Activated CD8-positive, alpha-beta memory T cell treated with anti-CD3 and anti-CD28 coated beads for 1 hour (primary cell): ENCODE data around the gene CNNM4.
"Not testable (repeated sequence)": the region's sequence is repeated elsewhere in the genome, so short reads cannot be mapped to it uniquely, and the experiment has no call there.

Experiments used
- DNase-seq, 2 donors: peaks; one replicate each; pipeline ENCODE4 v3.0.0-alpha.2; 2020; ENCODE audit warnings: low read depth in 1 of 2; ENCODE audit errors: extremely low read depth in 1 of 2

Gene CNNM4

DNA sequence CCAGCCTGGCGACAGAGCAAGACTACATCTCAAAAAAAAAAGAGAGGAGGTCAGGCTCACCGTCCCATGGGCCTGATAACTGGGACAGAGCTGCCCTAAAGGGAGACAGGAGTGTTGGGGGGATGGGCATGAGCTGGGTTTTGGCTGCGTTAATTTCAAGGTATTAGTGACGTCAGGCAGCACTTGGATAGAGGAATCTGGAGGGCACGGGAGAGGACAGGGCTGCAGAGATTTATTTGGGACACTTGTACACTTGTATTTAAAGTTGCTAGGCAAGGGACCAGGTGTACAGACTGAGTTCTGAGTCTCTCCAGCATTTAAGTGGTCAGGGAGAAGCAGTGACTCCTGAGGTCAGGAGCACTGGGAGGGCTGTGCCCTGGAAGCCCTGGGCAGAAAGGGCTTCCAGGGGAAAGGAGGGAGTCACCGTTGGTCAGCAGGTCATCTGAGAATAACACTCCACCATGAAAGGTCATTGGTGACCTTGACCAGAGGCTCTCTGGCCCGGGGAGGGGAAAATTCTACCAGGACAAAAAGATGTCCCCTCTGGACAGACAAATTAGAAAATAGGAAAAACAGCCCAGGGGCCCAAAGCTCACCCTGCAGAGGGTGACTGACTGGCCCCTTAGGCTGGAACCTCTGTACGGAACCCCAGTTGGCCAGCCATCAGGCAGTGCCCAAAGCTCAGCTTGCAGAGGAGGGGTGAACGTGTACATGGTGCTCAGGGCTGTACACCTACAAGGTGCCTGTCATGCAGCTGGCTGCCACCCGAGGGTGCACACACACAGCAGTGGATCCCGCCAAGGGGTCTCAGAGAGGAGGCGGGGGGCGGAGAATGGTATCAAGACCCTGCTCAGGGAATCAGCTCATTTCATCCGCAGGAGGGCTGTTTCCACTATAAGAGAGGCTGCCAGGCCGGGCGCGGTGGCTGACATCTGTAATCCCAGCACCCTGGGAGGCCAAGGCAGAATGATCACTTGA is 32.4 kb downstream of the CNNM4 start:
- no peak for DNase-seq

DNA sequence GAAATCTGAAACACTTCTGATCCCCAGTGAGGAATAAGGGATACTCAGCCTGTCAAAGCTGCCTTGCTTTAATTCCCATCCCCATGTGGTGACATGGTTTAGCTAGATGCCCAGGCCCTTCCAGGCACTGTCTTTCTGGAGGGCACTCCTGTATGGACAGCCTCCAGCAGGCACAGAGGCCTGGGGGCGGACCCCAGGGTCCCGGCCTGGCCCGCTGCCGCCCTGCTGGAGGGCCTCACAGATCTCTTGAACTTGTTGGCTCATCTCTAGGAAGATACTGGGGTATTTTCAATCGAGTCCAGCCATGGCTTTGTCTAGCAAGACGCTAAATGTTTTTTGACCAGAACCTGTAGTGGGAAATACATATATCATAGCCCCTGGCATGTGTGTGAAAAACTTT is 34.4 kb downstream of the CNNM4 start:
- DNase-seq, result no peak

GRCh38 chr2:96796497-96796896 is 35.8 kb downstream of the CNNM4 start:
- DNase-seq, result not testable (repeated sequence)

- no peak for DNase-seq
Measured at GRCh38 chr2:96797066-96797625, 36.4 kb downstream of the CNNM4 start.

DNA sequence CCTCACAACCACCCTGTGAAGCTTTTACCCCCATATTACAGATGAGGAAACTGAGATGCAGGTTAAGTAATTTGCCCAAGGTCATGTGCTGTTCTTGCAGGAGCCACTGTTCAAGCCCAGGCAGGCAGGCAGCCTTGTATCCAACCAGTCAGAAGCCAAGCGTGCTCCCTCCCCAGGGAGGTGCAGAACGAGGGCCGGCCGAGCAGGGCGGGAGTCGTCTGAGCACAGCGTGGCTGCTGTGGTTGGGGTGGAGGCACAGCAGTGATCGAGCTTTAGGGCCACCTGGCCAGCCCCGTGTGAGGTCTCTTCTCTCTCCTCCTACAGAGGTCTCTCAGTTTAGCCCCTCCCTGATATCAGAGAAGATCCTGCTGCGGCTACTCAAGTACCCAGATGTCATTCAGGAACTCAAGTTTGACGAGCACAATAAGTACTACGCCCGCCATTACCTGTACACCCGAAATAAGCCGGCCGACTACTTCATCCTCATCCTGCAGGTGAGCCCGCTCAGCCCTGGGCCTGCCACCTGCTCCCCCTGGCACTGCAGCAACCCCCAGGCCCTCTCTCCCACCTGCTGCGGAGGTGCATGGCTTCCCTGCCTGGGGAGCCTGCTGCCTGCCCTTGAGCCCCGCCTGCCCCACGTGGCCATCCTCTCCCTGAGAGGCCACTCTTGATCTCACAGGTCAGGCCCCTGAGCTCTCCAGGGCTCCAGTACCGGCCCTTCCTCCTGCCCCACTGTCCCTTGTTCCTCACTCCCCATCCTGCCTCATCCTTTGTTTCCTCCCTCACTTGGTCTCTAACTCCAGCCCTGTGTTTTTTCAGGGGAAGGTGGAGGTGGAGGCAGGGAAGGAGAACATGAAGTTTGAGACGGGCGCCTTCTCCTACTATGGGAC is 38.3 kb downstream of the CNNM4 start:
- no peak for DNase-seq

- DNase-seq, result no peak
Measured at GRCh38 chr2:96799623-96799935, 38.9 kb downstream of the CNNM4 start.

DNA sequence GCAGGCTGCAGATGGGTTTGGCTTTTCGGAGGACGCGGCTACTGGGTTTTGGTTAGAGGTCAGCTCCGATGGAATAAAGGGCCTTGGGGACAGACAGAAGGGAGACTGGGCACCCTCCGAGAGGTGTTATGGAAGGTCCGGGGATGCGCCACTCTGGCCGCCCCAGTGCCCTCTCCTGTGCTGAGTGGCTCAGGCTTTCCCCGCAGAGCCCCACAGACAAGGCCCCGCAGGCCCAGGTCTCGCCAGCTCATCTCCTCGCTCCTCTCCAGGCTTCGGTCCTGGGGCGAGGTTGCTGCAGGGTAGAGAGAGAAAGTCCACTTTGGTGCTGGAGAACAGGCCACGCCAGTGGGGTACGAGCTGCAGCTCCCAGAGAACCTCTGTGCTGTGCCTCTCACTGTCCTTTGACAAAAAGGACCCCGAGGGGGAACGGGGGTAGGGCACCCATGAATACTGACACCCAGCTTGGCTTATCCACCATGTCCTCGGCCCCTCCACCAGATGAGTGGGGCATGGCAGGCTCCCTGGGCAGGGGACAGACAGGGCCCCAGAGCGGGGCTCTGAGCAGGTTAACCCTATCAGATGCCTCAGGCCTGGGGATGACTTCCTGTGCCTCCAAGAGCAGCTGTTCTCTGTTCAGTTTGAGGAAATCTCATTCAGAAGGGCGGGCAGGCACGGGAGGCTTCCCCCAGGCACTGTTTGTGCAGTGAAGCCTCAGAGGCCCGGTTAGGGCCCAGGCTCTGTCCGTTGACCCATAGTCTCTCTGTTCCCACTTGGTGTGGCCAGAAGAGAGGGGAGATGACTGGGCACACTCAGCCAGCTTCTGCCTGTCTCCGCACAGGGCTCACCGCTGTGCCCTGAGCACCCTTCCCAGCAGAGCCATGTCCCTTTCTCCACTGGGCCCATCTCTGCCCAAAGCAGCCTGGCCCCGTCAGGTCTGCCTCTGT is 39.6 kb downstream of the CNNM4 start:
- no peak for DNase-seq

GRCh38 chr2:96801005-96801785 is 40.5 kb downstream of the CNNM4 start:
- DNase-seq, result peak; percentile 43 to 49

GRCh38 chr2:96801786-96802595 is 41.3 kb downstream of the CNNM4 start:
- no peak for DNase-seq

DNA sequence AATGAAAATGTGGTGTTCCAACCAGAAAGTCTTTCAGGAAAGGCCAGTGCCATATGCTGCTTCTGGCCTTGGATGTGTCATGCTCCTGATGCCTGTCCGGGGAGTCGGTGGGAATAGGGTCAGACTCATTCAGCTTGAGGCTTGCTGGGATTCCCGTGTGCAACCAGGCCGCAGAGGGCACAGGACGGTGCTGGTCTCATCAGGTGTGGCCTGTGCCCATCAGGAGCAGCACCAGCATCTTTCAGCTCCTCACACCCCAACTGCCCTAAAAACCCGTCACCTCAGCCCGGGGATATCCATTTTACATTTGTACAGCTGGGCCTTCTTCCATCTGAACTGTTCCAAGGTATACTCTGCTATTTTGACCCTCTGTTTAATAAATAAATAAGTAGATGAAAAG is 42.0 kb downstream of the CNNM4 start:
- DNase-seq, result no peak

- DNase-seq, result no peak
Measured at GRCh38 chr2:96804986-96805385, 44.3 kb downstream of the CNNM4 start.

- DNase-seq, result not testable (repeated sequence)
Measured at GRCh38 chr2:96805946-96806345, 45.2 kb downstream of the CNNM4 start.

GRCh38 chr2:96806468-96807126 is 45.9 kb downstream of the CNNM4 start:
- peak in 1 of 2 donors; percentile 11 for DNase-seq

- DNase-seq, result no peak
Measured at GRCh38 chr2:96807127-96807471, 46.4 kb downstream of the CNNM4 start.

- no peak for DNase-seq
Measured at GRCh38 chr2:96808176-96808837, 47.6 kb downstream of the CNNM4 start.

DNA sequence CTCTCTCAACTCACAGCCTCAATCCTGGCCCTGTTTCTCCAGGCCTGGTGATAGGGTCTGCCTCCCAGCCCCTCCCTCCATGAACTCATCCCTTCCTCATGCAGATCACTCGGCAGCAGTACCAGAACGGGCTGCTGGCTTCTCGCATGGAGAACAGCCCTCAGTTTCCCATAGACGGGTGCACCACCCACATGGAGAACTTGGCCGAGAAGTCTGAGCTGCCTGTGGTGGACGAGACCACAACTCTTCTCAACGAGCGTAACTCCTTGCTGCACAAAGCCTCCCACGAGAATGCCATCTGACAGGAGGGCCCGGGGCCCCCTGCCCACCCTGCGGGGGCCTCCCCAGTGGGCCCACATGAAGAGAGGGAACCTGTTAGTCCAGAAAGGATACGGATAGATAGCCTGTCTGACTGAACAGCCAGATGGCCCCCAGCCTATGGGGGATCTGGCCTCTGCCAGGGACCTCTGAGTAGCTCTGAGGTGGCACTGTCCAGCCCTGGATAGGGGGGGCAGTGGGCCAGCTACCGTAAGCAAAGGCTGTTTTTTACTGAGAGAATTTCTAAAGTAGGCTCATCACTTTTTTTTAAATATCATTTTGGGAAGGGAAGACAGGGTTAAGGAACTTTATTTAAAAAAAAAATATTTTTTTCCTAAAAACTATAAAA is 48.6 kb downstream of the CNNM4 start:
- DNase-seq, result no peak
